Effector CD4-positive, alpha-beta T cell (primary cell): Measurements from ENCODE around the gene CTIF.

Experiments used
- DNase-seq: peaks from one replicate; pipeline ENCODE4 v3.0.0-alpha.2; 2020

CTIF gene

DNA sequence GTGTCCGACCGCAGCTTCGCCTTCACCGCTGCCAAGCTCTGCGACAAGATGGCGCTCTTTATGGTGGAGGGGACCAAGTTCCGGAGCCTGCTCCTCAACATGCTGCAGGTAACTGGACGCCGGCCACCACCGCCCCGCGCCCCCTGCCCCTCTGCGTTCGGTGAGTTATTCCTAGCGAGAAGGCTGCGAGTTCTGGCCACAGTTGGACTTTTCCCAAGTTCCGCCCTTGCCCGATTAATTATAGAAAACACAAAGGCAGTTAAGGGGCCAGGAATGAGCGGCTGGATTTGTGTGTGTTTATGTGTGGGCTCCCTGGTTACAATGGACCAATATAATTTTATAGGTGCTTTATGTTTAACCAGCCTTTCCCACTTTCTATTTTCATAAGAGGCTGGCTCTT, 222.8 kb downstream of the CTIF start:
- DNase-seq = no peak

DNA sequence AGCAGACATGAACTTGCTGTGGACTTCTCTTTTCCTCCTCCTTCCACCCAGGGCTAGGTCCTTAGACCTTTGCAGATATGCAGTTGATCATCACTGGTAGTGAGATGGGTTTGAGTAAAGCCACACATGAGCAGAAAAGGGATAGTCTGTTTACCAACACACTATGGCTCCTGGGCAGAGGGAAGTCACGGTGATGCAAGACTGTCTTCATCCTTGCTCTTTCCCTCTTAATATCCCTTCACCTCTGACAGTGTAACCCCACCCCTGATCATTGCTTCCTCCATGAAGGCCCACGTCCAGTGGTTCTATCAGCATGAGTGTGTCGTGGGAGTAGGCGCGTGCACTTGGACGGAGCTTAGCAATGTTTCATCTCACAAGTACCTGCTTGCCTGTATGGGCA, 223.2 kb downstream of the CTIF start:
- no peak for DNase-seq

DNA sequence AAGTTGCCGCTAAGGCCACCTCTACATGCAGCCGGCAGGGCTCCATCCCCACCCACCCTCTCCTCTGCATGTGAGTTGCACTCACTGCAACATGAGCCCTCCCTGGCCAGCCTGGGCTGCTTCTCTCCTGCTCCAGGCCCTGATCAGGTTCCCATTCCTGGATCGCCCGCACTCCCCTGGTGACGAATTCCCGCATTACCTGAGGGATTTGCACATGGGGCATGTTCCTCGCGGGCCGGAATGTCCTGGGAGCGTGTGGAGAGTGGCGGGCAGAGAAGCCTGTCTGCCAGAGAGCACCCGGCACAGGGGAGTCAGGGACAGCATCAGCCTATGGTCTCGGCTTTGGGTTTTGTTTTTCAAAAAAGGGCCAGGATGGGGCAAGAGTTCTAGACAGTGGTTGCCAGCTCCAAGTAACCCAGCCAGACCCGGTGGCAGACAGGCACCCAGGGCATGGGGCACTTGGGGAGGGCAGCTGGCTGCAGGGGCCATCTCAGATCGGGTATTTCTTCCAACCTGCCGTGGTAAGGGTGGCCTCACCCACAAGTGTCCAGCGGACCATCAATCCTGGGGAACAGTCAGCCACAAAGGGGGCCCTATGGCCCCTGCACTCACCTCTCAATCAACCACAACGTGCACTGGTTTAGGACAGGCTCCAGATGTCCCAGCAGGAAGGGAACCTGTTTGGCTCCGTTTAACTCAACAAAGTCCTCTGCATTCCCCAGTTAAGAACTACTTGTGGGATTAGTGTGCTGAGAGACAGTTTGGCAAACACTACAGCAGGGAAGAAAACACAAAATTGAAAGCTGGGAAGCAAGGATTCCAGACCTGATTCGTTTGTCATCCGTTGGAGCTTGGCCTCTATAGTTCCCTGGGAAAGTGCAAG, 224.2 kb downstream of the CTIF start:
- DNase-seq = no peak

DNA sequence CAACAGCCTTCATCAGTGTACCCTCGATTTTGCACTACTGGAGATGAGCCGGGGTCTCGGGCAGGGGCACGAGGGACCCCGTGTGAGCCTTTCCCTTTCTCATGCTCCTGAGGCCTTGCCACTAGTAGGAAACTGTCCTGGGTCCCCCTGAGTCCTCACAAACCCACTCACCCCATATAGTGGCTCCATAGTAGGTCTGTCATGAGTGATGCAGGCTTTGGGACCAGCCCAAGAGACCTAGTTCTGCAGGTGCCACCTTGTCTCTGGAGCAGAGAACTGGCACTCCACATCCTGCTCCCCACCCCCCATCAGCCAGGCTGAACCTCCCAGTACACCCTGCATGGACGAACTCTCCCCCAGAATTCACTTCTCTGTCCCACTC, 224.9 kb downstream of the CTIF start:
- no peak for DNase-seq

DNA sequence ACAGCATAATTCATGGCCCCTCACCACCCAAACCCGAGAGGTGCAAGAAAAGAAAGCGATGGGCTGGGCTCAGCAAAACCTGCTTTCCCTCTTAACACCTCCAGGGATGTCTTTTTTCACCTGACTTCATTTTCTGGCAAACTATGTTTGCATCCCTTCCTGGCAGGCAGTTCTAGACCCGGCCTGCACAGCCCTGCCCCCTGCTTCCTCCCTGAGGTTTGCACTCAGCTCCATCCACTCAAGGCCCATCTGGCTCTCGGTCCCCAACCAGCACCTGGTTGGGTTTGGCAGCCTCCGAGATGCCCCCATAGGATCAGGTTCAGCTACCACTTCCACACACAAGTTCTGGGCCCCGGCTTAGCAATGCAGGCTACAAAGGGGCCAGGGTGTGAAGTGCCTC, 226.2 kb downstream of the CTIF start:
- no peak for DNase-seq

DNA sequence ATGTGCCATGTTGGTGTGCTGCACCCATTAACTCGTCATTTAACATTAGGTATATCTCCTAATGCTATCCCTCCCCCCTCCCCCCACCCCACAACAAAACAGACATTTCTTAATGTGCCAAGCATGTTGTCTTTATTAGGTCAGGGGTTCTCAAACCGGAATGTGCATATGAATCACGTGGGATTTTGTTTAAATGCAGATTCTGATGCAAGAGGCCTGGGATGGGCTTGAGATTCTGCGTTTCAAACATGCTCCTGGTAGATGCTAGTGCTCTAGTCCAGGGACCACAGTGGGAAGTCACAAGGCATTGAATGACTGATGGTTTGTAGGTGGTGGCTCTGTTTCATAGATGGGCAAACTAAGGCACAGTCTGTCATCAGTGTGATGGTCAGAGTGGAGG, 227.2 kb downstream of the CTIF start:
- no peak for DNase-seq

DNA sequence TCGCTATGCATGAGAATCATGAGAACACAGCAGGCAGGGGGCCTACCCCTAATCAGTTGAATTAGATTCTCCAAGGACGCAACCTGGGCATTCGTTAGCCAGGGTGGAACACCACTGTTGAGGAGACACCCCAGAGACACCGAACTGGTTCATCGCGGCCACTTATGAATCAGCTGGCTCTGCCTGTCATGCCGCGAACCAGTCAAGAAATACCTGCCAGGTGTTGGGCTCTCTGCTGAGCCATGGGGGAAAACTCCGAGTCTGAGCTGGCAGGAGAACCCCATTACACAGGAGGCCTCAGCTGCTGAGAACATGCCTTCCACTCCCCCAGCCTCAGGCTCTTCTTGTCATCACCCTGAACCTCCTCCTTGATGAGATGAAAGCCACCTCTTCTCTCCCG, 227.7 kb downstream of the CTIF start:
- no peak for DNase-seq

DNA sequence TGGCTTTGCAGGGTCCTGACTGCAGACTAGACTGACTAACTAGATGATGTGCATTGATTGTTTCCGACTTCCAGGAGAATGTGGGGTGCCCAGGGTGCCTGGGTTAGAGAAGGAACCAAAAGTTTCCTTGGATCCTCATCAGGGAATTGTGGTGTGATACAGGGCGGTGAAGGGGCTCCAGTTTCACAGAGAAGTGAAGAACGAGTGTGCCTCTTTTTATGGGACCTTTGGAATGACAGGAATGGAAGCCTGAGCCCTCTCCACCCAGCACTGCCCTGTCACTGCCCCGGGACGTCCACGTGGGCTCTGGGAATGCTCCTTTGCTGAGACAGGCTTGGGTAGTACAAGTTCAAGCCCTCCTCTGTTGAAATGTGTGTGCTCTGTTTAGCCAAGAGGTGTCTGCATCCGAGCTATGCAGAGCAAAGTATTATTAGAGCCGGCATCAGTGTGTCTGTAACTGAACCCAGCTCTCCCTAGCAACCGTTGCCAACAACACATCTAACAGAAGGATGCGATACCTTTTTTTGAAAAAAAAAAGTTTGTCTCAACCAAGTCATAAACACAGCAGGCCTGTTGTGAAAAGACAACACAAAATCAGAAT, 228.4 kb downstream of the CTIF start:
- no peak for DNase-seq

DNA sequence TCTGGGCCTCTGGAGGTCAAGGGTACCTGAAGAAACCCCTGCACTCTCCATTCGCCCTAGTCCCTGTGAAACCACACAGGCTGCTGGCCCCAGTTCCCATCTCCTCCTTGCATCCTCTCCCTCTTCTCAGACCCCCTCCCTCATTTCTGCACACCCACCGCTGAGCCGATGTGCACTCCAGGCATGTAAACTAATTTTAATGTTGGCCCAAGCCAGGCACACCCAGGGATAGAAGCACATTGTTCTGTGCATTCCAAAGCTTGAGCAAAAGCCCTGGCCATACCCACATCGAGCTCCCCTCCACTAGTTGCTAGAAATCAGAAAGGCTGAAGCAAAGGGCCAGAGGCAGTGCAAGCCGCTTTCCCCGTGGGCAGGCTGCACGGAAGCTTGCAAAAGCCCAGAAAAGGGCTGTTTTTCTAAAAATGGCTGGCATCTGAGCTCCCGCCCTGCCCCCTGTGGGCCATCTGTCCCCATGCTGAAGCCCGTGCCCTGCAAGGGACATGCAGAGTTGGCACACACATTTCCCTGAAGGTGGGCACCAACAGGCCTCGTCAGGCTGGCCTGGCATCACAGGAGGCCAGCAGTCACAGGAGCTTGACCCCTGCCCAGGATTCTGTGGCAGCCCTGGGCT, 230.3 kb downstream of the CTIF start:
- DNase-seq = no peak

DNA sequence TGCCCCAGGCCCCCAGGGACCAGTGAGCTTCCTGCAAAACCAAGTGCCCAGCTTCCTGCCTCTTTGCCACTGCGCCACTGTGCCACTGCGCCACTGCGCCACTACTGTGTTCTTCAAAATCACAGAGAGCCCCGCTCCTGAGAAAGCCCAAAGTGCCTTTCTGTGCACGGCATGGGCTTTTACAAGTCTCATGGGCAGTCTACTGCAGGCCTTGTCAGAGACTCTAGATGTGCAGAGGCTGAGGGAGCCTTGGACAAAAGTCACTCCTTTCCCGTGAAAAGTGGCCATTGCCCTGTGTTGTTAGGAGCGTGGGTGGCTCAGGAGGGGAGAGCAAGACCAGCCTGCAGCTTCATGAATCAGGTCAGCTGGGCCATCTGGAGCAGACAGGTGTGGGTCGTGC, 231.4 kb downstream of the CTIF start:
- no peak for DNase-seq

DNA sequence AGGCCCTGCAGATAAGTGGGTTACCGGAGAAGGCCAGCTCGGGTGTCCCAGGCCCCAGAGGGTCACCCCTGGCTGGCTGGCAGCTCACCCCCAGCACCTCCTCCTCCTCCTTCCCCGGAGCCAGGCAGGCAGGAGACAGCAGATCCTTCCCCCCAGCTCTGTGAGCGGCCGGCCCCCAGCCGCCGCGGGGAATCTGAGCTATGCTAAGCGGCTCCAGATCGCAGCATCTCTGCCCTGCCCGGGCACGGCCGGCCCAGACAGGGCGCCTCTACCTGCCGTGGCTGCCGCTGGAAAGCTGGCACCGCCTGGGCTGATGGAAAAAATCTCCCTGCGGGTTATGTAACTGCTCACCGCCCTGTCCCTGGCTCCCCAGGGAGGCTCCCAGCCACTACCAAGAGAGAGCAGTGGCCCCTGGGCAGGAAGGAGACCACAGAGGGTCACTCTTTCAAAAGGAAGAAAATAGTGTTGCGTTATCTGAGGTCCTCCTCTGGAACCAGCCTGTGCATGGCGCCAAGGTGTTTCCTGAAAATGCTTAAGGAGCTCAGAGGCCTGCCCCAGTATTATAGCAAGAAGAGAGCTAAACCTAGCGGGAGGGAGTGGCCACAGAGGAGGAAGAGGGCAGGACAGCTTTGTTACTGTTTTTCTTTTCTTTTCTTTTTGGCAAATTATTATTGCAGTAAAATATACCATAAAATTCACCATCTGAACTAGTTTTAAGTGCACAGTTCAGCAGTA, 233.0 kb downstream of the CTIF start:
- no peak for DNase-seq

DNA sequence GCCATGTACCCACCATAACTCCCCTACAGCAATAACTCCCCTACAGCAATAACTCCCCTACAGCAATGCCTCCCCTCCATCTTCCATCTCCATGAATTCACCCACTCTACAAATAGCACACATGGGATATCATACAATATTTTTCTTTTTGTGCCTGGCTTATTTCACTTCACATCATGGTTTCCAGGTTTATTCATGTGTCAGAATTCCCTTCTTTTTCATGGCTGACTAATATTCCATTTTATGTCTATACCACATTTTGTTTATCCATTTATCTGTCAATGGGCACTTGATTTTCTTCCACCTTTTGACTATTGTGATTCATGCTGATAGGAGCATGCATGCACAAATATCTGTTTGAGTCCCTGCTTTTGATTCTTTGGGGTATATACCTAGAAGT, 233.6 kb downstream of the CTIF start:
- DNase-seq = no peak

DNA sequence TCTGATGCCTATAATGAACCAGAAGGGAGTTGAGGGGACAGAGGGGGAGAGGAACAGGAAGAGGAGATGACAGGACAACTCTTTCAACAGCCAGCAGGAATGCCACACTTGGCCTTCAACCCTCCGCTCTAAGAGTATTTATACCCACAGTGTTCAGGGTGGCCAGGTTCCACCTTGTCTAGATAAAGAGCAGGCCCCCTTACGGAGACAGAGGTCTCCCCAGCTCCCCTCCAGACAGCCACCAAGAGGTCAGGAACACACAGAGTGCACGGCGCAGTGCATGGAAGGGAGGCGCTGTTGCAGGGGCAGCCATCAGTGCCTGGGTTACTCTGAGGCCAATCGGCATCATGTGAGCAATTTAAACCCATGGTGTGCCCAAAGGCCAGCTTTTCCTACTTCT, 235.0 kb downstream of the CTIF start:
- DNase-seq = no peak

DNA sequence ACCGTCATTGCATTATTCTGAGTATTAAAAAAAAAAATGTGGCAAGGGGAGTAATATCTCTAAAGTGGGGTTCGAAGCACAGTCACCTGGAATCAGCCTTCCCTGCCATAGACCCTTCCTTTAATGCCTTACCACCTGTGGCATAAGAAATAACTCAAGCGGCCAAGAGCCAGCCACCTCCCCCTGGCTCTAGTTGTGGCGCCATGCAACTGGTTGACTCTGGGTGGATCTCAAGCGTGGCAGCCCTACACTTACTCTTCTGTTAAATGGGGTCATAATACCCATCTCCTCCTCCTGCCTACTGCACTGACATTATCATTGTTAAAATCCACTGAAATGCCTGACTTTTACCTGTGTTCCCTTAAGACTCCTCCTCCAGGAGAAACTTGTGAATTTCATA, 236.1 kb downstream of the CTIF start:
- no peak for DNase-seq

DNA sequence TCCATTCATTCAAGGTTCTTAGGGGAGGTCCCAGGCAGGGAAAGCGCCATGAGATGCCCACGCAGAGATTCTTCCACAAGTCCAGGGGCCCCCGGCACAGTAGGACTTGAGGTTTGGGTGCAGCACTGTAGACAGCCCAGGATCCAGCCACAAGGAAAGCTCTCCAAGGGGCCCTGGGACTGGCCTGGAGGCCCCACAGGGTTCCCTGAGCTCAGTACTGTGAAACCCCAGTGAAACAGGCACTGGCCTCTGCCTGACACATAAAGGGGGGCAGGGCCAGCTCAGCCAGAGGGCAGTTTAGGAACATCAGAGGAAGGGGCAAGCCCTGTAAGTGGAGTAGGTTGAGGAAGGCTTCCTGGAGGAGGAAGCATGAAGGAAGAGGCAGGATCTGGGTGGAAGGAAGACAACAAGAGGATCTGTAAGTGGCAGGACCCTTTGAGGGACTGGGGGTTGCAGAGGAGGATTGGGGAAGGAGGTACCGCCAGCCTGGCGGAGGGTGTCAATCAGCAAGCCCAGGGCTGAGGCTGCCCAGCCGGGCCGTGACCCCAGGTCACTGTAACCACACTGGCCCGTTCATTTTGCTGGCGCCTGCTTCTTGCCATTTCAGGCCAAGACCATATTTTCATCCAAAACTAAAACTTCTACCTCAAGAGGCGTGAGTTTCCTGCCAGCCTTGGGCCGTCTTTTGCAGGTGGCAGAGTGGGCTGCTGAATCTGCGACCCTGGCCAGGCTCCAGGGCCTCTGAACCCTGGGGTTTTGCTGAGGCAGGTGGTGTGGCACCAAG, 236.7 kb downstream of the CTIF start:
- DNase-seq = no peak

DNA sequence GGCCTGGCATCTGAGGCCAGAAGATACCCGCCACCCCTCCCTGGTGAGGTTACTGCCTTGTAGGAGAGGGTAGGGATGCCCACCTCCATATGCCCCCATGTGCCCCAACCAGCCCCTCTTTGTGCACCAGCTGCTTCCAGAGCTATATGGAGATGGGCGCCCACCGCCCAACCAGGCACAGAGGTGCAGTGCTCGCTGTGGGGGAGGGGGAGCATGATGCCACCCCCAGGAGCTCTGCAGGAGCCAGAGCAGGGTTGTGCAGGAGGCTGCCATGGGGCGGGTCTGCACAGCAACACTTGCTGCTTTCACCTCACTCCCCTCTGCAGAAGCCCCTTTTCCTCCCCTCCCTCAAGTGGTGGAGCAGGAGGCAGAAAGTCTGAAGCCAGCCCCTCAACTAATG, 237.3 kb downstream of the CTIF start:
- DNase-seq = no peak

DNA sequence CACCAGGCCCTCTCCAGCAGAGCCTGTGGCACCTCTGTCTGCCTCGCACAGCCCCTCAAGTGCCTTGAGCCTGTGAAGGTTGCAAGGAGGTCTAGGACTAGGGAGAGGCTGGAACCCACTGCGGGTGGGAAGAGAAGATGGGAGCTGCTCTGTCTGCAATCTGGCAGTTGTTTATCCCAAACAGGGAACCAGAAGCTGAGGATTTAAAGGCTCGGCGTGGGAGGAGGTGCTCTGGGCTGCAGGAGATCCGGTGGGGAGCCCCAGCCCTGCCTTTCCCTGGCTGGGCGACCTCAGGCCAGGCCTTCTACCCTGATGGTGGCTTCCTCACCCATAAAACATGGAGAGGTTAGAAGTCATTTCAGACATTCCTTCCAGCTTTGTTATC, 237.8 kb downstream of the CTIF start:
- no peak for DNase-seq

DNA sequence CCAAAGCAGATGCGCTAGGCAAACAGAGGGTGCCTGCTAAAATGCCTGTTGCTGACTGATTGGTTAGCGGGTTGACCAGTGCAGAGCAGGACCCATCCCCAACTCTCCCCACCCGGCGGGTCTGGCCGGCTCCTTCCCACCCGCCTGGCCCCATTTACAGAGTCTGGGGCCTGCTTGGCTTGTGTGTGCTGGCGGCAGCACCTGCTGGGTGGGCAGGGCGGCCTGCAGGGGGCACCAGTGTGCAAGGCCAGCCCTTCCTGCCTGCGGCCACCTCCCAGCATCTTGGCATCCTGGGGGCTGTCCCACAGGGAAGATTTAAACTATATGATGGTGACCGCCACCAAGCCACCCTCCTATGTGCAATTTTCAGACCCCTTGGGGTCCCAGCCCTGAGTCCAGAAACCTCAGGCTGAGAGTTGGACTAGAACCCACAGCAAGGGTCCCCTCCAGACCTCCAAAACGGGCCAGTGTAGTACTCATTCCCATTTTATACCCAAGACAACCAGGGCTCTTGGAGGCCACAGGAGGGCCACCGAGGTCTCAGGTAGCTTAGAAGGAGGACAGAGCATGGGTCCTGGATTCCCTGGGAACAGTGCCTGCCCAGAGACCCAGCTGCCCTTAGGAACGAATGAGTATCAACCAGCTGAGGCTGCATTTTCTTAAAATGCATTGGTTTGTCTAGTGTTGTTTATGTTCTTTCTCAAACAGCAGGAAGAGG, 238.4 kb downstream of the CTIF start:
- peak; percentile 62 for DNase-seq

DNA sequence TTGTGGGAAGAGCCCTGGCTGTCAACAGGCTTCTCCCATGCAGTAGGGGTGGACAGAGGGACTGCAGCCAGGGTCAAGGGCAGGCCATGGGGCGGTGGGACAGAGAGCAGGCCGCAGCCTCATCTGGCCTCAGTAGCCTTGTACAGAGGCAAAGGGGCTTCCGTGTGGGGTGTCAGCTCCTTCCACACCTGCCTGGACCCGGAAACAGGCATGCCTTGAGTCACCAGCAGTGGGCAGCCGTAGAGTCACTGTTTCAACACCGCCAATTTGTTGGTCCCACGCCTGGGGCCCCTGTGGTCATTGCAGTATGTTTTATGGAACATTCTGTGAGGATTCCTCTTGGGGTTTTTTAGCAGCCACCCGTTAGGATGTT, 238.9 kb downstream of the CTIF start:
- DNase-seq = no peak

DNA sequence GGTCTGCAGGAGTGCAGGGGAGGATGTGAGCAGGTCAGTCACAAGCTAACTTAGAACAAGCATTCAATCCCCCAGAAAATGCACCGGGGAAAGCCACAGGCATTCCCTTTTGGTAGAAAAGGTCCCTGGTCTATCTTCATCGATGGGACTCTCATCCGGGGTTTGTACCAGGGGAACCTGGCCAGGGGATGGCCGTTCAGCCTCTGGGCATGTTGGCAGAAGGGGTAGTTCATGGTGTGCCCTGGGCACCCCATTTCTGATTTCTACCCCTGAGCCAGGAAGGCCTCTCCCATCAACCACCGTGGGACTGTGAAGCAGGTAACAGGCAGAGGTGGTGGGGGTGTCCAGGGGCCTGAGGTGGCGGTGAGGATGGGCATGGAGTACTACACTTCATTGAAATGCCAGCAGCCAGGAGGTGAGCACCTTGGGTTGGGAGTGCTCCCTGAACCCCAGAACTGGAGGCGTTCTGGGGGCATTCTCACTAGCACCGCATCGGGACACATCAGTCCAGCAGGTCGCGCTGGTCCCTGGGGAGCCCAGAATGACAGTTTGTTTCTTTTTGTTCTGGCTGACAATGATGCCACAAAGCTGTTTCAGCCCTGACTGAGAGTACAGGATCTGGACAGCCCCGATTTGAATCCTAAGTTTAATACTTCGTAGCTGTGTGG, 239.6 kb downstream of the CTIF start:
- DNase-seq = no peak

DNA sequence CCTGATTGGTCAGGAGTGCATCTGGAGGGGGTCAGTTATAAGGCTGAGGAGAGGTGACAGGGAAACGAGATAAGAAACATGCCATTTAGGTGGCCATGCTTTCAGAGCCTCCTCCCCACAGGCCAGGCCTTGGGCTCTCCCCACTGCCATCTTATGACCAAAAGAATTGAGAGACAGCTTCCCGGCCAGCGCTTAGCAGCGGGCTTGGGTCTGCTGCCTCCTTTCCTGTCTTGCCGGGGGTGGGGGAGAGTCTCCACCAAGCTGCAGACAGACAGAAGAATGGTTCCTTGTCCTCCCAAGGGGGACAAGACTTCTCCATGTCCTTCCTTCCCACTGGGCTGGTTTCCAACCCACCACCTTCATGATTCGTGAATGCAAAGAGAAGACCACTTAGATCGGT, 240.6 kb downstream of the CTIF start:
- no peak for DNase-seq
